Measurements from ENCODE around the gene MROH9.

Gene MROH9

DNA sequence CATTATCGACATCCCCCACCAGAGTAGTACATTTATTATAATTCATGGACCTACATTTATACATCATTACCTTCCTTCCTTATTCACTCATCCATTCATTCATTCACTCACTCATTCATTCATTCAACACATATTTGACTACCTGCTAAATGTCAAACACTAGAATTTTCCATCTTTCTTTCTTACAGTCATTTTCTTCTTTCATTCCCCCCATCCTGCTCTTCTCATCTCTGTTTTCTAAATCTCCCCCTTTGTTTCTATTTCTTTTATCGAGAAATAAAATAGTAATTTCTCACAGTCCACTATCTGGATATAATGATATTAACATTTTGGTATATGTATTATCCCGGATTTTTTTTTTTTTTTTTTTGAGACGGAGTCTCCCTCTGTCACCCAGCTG, 127.6 kb downstream of the MROH9 start:
- DNase-seq (ENCODE audit: low read depth) = no peak
- TF ChIP-seq, protein P1, sequence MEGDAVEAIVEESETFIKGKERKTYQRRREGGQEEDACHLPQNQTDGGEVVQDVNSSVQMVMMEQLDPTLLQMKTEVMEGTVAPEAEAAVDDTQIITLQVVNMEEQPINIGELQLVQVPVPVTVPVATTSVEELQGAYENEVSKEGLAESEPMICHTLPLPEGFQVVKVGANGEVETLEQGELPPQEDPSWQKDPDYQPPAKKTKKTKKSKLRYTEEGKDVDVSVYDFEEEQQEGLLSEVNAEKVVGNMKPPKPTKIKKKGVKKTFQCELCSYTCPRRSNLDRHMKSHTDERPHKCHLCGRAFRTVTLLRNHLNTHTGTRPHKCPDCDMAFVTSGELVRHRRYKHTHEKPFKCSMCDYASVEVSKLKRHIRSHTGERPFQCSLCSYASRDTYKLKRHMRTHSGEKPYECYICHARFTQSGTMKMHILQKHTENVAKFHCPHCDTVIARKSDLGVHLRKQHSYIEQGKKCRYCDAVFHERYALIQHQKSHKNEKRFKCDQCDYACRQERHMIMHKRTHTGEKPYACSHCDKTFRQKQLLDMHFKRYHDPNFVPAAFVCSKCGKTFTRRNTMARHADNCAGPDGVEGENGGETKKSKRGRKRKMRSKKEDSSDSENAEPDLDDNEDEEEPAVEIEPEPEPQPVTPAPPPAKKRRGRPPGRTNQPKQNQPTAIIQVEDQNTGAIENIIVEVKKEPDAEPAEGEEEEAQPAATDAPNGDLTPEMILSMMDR (IDR thresholded peaks at IDR 0.05; ENCODE audit: insufficient read depth, low read depth, low read length, missing control alignments) = no peak
- H3K4me3 ChIP-seq (ENCODE audit: low read length) = no peak overlapping the region

- no peak for DNase-seq (ENCODE audit: low read depth)
- TF ChIP-seq, protein P1 (IDR thresholded peaks at IDR 0.05; ENCODE audit: insufficient read depth, low read depth, low read length, missing control alignments) = no peak
- no peak overlapping the region for H3K4me3 ChIP-seq (ENCODE audit: low read length)
Observed at GRCh38 chr1:171075041-171075440, 139.7 kb downstream of the MROH9 start.

DNA sequence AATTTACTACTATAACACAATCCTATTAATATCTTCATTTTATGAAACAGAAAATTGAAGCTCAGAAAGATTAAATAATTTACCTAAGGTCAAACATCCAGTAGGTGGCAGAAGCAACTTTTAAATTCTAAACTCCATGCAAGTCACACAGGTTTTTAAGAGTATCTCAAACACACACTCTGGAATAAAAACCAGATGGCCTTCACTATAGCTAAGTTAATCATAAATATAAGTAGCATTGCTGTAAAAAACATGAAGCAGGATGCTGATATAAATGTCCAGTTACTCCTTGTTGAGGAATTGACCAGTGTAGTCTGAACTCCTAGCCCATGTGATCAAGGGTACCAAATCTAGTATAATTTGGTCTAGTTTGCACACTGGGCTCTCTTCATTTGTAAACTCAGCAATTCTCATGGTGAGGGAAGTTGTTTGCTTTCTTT, 146.0 kb downstream of the MROH9 start:
- peak; percentile 53 for DNase-seq (ENCODE audit: low read depth)

GRCh38 chr1:171081763-171082201, 146.4 kb downstream of the MROH9 start:
- no peak for DNase-seq (ENCODE audit: low read depth)
- no peak overlapping the region for H3K4me3 ChIP-seq (ENCODE audit: low read length)
- TF ChIP-seq, protein P1 (IDR thresholded peaks at IDR 0.05; ENCODE audit: insufficient read depth, low read depth, low read length, missing control alignments) = no peak

More for the DNA sequence above, 146.0 kb downstream of the MROH9 start:
- H3K4me3 ChIP-seq (ENCODE audit: low read length) = no peak overlapping the region
- TF ChIP-seq, protein P1 (IDR thresholded peaks at IDR 0.05; ENCODE audit: insufficient read depth, low read depth, low read length, missing control alignments) = peak; percentile 34

- DNase-seq (ENCODE audit: low read depth) = no peak
- TF ChIP-seq, protein P1 (IDR thresholded peaks at IDR 0.05; ENCODE audit: insufficient read depth, low read depth, low read length, missing control alignments) = no peak
- no peak overlapping the region for H3K4me3 ChIP-seq (ENCODE audit: low read length)
Observed at GRCh38 chr1:171082606-171083005, 147.3 kb downstream of the MROH9 start.

GRCh38 chr1:171083222-171083621, 147.9 kb downstream of the MROH9 start:
- TF ChIP-seq, protein P1 (IDR thresholded peaks at IDR 0.05; ENCODE audit: insufficient read depth, low read depth, low read length, missing control alignments) = no peak
- no peak for DNase-seq (ENCODE audit: low read depth)
- no peak overlapping the region for H3K4me3 ChIP-seq (ENCODE audit: low read length)

- TF ChIP-seq, protein P1 (IDR thresholded peaks at IDR 0.05; ENCODE audit: insufficient read depth, low read depth, low read length, missing control alignments) = no peak
- no peak overlapping the region for H3K4me3 ChIP-seq (ENCODE audit: low read length)
- DNase-seq (ENCODE audit: low read depth) = no peak
Observed at GRCh38 chr1:171084091-171084490, 148.8 kb downstream of the MROH9 start.
